Measurements from ENCODE around the gene PAX1. TPM values are rescaled to one million over a fixed set of nuclear protein-coding genes. Genes with fewer than 3 reads are reported as not detected.

Gene PAX1
- total RNA-seq, 1 experiment from 2014 or later, result not detected

DNA sequence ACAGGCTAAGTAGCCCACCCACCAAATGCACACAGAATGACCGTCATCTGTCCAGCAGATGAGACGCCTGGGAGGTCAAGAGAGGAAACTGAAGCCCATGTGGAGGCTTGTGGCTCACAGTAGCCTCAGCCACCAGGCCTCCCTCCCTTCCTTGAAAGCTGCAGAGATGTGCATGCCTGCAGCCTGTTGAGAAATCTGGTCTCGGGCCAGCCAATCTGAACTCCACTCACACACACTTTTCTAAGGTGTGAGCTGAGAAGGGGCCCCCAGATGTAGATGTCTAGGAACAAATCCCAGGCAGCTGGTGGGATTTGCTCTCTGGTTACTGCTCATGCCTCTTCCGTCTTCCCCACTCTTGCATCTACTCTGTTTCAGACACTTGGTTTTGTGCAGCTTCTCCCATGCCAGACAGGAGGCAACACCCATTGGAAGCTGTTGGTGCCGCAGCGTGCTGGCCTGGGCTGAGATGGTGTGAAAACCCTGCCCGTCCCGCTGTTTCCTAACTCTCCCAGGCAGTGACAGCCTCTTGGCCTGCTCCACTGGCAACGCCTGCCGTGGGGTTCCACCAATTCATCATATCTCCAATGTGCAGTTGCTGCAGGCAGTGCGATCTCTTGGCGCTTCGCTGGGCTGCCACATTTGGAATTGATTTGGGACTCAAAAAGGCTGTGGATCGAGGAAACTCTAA lies 24.1 kb upstream of the PAX1 start:
- ATAC-seq, result no peak
- TF ChIP-seq EMX1 (CRISPR knock-in tag; IDR thresholded peaks at IDR 0.05), result no peak
- TF ChIP-seq, protein P1, sequence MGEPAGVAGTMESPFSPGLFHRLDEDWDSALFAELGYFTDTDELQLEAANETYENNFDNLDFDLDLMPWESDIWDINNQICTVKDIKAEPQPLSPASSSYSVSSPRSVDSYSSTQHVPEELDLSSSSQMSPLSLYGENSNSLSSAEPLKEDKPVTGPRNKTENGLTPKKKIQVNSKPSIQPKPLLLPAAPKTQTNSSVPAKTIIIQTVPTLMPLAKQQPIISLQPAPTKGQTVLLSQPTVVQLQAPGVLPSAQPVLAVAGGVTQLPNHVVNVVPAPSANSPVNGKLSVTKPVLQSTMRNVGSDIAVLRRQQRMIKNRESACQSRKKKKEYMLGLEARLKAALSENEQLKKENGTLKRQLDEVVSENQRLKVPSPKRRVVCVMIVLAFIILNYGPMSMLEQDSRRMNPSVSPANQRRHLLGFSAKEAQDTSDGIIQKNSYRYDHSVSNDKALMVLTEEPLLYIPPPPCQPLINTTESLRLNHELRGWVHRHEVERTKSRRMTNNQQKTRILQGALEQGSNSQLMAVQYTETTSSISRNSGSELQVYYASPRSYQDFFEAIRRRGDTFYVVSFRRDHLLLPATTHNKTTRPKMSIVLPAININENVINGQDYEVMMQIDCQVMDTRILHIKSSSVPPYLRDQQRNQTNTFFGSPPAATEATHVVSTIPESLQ (CRISPR knock-in tag; IDR thresholded peaks at IDR 0.05), result no peak
- no peak for TF ChIP-seq TEAD1 (CRISPR knock-in tag; IDR thresholded peaks at IDR 0.05)
- TF ChIP-seq, protein P2, sequence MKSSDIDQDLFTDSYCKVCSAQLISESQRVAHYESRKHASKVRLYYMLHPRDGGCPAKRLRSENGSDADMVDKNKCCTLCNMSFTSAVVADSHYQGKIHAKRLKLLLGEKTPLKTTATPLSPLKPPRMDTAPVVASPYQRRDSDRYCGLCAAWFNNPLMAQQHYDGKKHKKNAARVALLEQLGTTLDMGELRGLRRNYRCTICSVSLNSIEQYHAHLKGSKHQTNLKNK (CRISPR knock-in tag; IDR thresholded peaks at IDR 0.05), result no peak
- TF ChIP-seq, protein P3, sequence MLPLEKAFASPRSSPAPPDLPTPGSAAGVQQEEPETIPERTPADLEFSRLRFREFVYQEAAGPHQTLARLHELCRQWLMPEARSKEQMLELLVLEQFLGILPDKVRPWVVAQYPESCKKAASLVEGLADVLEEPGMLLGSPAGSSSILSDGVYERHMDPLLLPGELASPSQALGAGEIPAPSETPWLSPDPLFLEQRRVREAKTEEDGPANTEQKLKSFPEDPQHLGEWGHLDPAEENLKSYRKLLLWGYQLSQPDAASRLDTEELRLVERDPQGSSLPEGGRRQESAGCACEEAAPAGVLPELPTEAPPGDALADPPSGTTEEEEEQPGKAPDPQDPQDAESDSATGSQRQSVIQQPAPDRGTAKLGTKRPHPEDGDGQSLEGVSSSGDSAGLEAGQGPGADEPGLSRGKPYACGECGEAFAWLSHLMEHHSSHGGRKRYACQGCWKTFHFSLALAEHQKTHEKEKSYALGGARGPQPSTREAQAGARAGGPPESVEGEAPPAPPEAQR (CRISPR knock-in tag; IDR thresholded peaks at IDR 0.05), result no peak
- TF ChIP-seq, protein P4, sequence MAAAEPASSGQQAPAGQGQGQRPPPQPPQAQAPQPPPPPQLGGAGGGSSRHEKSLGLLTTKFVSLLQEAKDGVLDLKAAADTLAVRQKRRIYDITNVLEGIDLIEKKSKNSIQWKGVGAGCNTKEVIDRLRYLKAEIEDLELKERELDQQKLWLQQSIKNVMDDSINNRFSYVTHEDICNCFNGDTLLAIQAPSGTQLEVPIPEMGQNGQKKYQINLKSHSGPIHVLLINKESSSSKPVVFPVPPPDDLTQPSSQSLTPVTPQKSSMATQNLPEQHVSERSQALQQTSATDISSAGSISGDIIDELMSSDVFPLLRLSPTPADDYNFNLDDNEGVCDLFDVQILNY (CRISPR knock-in tag; IDR thresholded peaks at IDR 0.05), result no peak
- TF ChIP-seq, protein P5, sequence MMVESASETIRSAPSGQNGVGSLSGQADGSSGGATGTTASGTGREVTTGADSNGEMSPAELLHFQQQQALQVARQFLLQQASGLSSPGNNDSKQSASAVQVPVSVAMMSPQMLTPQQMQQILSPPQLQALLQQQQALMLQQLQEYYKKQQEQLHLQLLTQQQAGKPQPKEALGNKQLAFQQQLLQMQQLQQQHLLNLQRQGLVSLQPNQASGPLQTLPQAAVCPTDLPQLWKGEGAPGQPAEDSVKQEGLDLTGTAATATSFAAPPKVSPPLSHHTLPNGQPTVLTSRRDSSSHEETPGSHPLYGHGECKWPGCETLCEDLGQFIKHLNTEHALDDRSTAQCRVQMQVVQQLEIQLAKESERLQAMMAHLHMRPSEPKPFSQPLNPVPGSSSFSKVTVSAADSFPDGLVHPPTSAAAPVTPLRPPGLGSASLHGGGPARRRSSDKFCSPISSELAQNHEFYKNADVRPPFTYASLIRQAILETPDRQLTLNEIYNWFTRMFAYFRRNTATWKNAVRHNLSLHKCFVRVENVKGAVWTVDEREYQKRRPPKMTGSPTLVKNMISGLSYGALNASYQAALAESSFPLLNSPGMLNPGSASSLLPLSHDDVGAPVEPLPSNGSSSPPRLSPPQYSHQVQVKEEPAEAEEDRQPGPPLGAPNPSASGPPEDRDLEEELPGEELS (CRISPR knock-in tag; IDR thresholded peaks at IDR 0.05), result no peak
- TF ChIP-seq GABPB1 (CRISPR knock-in tag; IDR thresholded peaks at IDR 0.05), result no peak
- no peak for TF ChIP-seq ZNF317 (CRISPR knock-in tag; IDR thresholded peaks at IDR 0.05; ENCODE audit: borderline replicate concordance, low read depth)
- TF ChIP-seq NFATC4 (CRISPR knock-in tag; IDR thresholded peaks at IDR 0.05), result no peak
- TF ChIP-seq, protein P6, sequence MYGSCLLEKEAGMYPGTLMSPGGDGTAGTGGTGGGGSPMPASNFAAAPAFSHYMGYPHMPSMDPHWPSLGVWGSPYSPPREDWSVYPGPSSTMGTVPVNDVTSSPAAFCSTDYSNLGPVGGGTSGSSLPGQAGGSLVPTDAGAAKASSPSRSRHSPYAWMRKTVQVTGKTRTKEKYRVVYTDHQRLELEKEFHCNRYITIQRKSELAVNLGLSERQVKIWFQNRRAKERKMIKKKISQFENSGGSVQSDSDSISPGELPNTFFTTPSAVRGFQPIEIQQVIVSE (CRISPR knock-in tag; IDR thresholded peaks at IDR 0.05; ENCODE audit: borderline replicate concordance), result no peak
- TF ChIP-seq, protein P7, sequence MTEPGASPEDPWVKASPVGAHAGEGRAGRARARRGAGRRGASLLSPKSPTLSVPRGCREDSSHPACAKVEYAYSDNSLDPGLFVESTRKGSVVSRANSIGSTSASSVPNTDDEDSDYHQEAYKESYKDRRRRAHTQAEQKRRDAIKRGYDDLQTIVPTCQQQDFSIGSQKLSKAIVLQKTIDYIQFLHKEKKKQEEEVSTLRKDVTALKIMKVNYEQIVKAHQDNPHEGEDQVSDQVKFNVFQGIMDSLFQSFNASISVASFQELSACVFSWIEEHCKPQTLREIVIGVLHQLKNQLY (CRISPR knock-in tag; IDR thresholded peaks at IDR 0.05), result no peak
- no peak for TF ChIP-seq ATF1 (CRISPR knock-in tag; IDR thresholded peaks at IDR 0.05)
- TF ChIP-seq, protein P8, sequence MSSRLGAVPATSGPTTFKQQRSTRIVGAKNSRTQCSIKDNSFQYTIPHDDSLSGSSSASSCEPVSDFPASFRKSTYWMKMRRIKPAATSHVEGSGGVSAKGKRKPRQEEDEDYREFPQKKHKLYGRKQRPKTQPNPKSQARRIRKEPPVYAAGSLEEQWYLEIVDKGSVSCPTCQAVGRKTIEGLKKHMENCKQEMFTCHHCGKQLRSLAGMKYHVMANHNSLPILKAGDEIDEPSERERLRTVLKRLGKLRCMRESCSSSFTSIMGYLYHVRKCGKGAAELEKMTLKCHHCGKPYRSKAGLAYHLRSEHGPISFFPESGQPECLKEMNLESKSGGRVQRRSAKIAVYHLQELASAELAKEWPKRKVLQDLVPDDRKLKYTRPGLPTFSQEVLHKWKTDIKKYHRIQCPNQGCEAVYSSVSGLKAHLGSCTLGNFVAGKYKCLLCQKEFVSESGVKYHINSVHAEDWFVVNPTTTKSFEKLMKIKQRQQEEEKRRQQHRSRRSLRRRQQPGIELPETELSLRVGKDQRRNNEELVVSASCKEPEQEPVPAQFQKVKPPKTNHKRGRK (CRISPR knock-in tag; IDR thresholded peaks at IDR 0.05; ENCODE audit: borderline replicate concordance), result no peak
- TF ChIP-seq, protein P9, sequence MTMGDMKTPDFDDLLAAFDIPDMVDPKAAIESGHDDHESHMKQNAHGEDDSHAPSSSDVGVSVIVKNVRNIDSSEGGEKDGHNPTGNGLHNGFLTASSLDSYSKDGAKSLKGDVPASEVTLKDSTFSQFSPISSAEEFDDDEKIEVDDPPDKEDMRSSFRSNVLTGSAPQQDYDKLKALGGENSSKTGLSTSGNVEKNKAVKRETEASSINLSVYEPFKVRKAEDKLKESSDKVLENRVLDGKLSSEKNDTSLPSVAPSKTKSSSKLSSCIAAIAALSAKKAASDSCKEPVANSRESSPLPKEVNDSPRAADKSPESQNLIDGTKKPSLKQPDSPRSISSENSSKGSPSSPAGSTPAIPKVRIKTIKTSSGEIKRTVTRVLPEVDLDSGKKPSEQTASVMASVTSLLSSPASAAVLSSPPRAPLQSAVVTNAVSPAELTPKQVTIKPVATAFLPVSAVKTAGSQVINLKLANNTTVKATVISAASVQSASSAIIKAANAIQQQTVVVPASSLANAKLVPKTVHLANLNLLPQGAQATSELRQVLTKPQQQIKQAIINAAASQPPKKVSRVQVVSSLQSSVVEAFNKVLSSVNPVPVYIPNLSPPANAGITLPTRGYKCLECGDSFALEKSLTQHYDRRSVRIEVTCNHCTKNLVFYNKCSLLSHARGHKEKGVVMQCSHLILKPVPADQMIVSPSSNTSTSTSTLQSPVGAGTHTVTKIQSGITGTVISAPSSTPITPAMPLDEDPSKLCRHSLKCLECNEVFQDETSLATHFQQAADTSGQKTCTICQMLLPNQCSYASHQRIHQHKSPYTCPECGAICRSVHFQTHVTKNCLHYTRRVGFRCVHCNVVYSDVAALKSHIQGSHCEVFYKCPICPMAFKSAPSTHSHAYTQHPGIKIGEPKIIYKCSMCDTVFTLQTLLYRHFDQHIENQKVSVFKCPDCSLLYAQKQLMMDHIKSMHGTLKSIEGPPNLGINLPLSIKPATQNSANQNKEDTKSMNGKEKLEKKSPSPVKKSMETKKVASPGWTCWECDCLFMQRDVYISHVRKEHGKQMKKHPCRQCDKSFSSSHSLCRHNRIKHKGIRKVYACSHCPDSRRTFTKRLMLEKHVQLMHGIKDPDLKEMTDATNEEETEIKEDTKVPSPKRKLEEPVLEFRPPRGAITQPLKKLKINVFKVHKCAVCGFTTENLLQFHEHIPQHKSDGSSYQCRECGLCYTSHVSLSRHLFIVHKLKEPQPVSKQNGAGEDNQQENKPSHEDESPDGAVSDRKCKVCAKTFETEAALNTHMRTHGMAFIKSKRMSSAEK (CRISPR knock-in tag; IDR thresholded peaks at IDR 0.05; ENCODE audit: borderline replicate concordance), result no peak
- no peak for TF ChIP-seq FOXK1 (CRISPR knock-in tag; IDR thresholded peaks at IDR 0.05)
- POLR2A ChIA-PET, result no interaction called here
- no peak for DNase-seq (ENCODE audit: low spot score)
- H3K27ac Mint-ChIP-seq, result no peak overlapping the region
- CTCF ChIA-PET, result interaction anchor here (1.2 to 1.9 kb wide), 3 partner anchors 9 to 38 kb away, joined by 4 to 6 read pairs (median 4); no protein-coding TSS in a partner anchor
- no peaks in the 10 kb centered on the region for H3K9me3 Mint-ChIP-seq
- no peaks in the 10 kb centered on the region for H3K4me1 Mint-ChIP-seq
- no peaks in the 10 kb centered on the region for H3K27me3 Mint-ChIP-seq (ENCODE audit: low read depth)
- no peaks in the 10 kb centered on the region for H3K36me3 Mint-ChIP-seq
- no peak overlapping the region for H3K4me3 Mint-ChIP-seq

Data from WTC11 (cell line).